Activated T-cell treated with anti-CD3 and anti-CD28 coated beads for 1 hour (primary cell): ENCODE measurements around the gene NCAPH2.

Experiments used
- DNase-seq: peaks from one replicate; pipeline ENCODE4 v3.0.0-alpha.2; 2020; ENCODE audit warnings: low read depth

NCAPH2 gene

GRCh38 chr22:50490531-50491308 lies 17.3 kb upstream of the NCAPH2 start:
- DNase-seq = no peak

GRCh38 chr22:50497093-50497492 lies 10.9 kb upstream of the NCAPH2 start:
- no peak for DNase-seq

GRCh38 chr22:50498322-50498890 lies 9.6 kb upstream of the NCAPH2 start:
- DNase-seq = peak; percentile 60

GRCh38 chr22:50500452-50500851 lies 7.6 kb upstream of the NCAPH2 start:
- no peak for DNase-seq

- no peak for DNase-seq
Observed at GRCh38 chr22:50502096-50502495, 5.9 kb upstream of the NCAPH2 start.

GRCh38 chr22:50502628-50503474 lies 5.2 kb upstream of the NCAPH2 start:
- DNase-seq = no peak

- DNase-seq = no peak
Observed at GRCh38 chr22:50503475-50504145, 4.4 kb upstream of the NCAPH2 start.

GRCh38 chr22:50504369-50505211 lies 3.4 kb upstream of the NCAPH2 start:
- no peak for DNase-seq

GRCh38 chr22:50505276-50505775 lies 2.7 kb upstream of the NCAPH2 start:
- DNase-seq = no peak

GRCh38 chr22:50505776-50506610 lies 2.0 kb upstream of the NCAPH2 start:
- DNase-seq = no peak

GRCh38 chr22:50506611-50507420 lies 1.2 kb upstream of the NCAPH2 start:
- no peak for DNase-seq

GRCh38 chr22:50507421-50507990 lies 518 bp upstream of the NCAPH2 start, which contains the start of gene LMF2:
TSS of gene LMF2 (minus strand) at chr22:50507702. CDS start at chr22:50507675, 27 bp downstream.
- DNase-seq = peak; percentile 93

- DNase-seq = no peak
Observed at GRCh38 chr22:50508897-50509296, 873 bp downstream of the NCAPH2 start.

- no peak for DNase-seq
Observed at GRCh38 chr22:50513175-50513574, 5.2 kb downstream of the NCAPH2 start.

- DNase-seq = no peak
Observed at GRCh38 chr22:50516068-50516467, 8.0 kb downstream of the NCAPH2 start.

- DNase-seq = no peak
Observed at GRCh38 chr22:50516891-50517290, 8.9 kb downstream of the NCAPH2 start.

- no peak for DNase-seq
Observed at GRCh38 chr22:50517495-50518260, 9.7 kb downstream of the NCAPH2 start.

GRCh38 chr22:50518606-50519005 lies 10.6 kb downstream of the NCAPH2 start:
- no peak for DNase-seq
